GM06990 (cell line): ENCODE measurements around the gene VAT1L.

Source experiments
- DNase-seq: peaks from one replicate; pipeline ENCODE4 v3.0.0-alpha.2; 2011; ENCODE audit not compliant: insufficient read length; ENCODE audit errors: extremely low read depth
- H3K27me3 ChIP-seq: replicated peaks from 2 replicates; pipeline ENCODE4 v1.6.0; 2011; ENCODE audit warnings: low read length; ENCODE audit not compliant: control insufficient read depth, insufficient read depth
- H3K36me3 ChIP-seq: 2 replicates; pipeline ENCODE4 v1.5.1; 2011; ENCODE audit warnings: low read length; ENCODE audit not compliant: control insufficient read depth, insufficient read depth
- H3K4me3 ChIP-seq: replicated peaks from 2 replicates; pipeline ENCODE4 v1.5.1; 2011; ENCODE audit warnings: low read depth, mild to moderate bottlenecking, control low read depth, low read length
- CTCF ChIP-seq: IDR thresholded peaks from 2 replicates; pipeline ENCODE4 v1.5.1; 2011; ENCODE audit warnings: low read length, control low read depth, mild to moderate bottlenecking, inconsistent platforms; ENCODE audit not compliant: insufficient read depth, poor library complexity, severe bottlenecking

Gene VAT1L

GRCh38 chr16:77760800-77761199 is 27.6 kb upstream of the VAT1L start:
- Histone ChIP-seq H3K27me3 (no peaks in the 10 kb centered on the region; the same call in 1 of the 2 replicates), H3K36me3 (no peaks in the 10 kb centered on the region), H3K4me3 (no peak overlapping the region)
- no peak for TF ChIP-seq CTCF
- DNase-seq = no peak

GRCh38 chr16:77761204-77761603 is 27.2 kb upstream of the VAT1L start:
- no peak for DNase-seq
- H3K4me3 ChIP-seq = no peak overlapping the region
- no peaks in the 10 kb centered on the region; the same call in 1 of the 2 replicates for H3K27me3 ChIP-seq
- H3K36me3 ChIP-seq = no peaks in the 10 kb centered on the region
- TF ChIP-seq CTCF = no peak

- Histone ChIP-seq H3K27me3 (no peaks in the 10 kb centered on the region; the same call in 1 of the 2 replicates), H3K4me3 (no peak overlapping the region), H3K36me3 (no peaks in the 10 kb centered on the region)
- TF ChIP-seq CTCF = no peak
- no peak for DNase-seq
Measured at GRCh38 chr16:77762262-77762661, 26.1 kb upstream of the VAT1L start.

- DNase-seq = no peak
- no peak for TF ChIP-seq CTCF
- Histone ChIP-seq H3K36me3 (no peaks in the 10 kb centered on the region), H3K4me3 (no peak overlapping the region), H3K27me3 (no peaks in the 10 kb centered on the region; the same call in 1 of the 2 replicates)
Measured at GRCh38 chr16:77763994-77764393, 24.4 kb upstream of the VAT1L start.

GRCh38 chr16:77767211-77767610 is 21.2 kb upstream of the VAT1L start:
- Histone ChIP-seq H3K27me3 (no peaks in the 10 kb centered on the region; the same call in 1 of the 2 replicates), H3K4me3 (no peak overlapping the region), H3K36me3 (no peaks in the 10 kb centered on the region)
- no peak for DNase-seq
- TF ChIP-seq CTCF = no peak

GRCh38 chr16:77767826-77768225 is 20.5 kb upstream of the VAT1L start:
- H3K36me3 ChIP-seq = no peaks in the 10 kb centered on the region
- no peak overlapping the region for H3K4me3 ChIP-seq
- no peak for DNase-seq
- no peaks in the 10 kb centered on the region; the same call in 1 of the 2 replicates for H3K27me3 ChIP-seq
- TF ChIP-seq CTCF = no peak
